HS-27A (cell line): ENCODE measurements around the gene TTK.
"Not testable (repeated sequence)": the region's sequence is repeated elsewhere in the genome, so short reads cannot be mapped to it uniquely, and the experiment has no call there.

Experiments used
- DNase-seq: peaks from one replicate; pipeline ENCODE4 v3.0.0-alpha.2; 2012; ENCODE audit warnings: low read depth, missing footprints

The TTK gene

DNA sequence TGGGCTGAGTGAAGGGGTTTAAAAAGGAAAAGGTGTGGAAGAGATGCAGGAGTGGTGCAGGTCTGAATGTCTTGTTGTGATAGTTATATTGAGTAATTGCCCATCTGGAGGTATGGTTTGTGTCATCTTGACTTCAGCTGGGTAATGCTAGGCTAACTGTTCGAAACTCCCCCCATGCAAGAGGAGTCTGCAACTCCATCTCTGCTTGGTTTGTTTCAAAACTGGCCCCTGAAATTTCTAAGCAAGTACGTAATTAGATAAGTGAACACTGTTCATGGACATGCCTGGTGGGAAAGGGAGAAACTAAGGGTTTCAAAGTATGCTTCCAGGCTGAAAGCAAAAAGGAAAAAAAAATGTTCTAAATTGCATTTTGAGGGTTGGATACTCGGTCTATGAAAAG lies 17.1 kb downstream of the TTK start:
- DNase-seq = no peak

DNA sequence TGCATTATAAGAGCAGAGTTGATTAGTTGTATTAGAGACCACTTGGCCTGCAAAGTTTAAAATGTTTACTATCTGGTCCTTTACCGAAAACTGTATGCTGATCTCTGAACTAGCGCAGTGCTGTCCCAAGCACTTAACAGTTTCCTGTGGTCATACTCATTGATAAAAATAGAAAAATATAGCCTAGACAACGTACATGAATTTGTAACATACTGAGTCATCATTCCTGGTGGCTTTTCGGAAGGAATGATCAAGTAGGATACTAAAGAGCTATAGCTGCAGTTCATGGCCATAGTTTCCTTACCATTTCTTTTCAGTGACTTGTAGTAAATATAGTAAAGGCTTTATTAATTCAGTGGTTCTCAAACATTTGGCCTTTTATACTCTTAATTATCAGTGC lies 18.4 kb downstream of the TTK start:
- no peak for DNase-seq

DNA sequence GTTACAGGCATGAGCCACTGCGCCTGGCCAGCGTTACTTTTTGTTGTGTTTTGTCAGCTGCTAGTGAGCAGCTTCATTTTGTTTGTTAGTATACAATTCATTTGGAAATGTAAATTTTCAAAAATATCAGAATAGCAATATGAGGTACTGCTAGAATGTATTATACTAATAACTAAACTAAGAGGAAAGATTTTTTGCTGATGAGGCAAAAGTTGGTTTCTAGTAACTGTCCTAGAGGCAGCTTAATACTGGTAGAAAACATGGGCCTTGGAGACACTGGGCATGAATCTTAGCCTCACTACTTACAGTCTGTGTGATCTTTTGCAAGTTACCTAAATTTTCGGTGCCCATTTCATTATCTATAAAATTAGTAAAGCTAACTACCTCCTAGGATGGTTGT lies 24.1 kb downstream of the TTK start:
- no peak for DNase-seq

DNA sequence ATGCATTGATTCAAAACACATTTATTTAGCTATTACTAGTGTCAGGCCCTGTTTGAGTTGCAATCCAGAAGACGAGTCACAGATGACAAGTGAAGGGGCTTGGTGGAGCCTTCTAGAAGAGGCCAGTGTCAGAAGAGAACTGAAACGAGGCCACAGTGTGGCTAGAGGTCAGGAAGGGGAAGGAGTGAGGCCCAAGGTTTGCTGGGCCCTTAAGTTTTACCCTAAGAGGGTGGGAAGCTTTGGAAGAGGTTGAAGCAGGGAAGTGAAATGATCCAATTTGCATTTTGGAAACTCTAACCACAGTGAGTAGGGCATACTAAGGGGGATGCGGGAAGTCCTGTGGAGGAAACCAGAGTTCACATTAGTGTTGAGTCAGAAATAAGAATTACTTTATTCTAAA lies 25.0 kb downstream of the TTK start:
- no peak for DNase-seq

DNA sequence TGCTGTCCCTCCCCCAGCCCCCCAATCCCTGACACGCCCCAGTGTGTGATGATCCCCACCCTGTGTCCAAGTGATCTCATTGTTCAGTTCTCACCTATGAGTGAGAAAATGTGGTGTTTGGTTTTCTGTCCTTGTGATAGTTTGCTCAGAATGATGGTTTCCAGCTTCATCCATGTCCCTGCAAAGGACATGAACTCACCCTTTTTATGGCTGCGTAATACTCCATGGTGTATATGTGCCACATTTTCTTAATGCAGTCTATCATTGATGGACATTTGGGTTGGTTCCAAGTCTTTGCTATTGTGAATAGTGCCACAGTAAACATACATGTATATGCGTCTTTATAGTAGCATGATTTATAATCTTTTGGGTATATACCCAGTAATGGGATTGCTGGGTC lies 43.8 kb downstream of the TTK start:
- DNase-seq = not testable (repeated sequence)

DNA sequence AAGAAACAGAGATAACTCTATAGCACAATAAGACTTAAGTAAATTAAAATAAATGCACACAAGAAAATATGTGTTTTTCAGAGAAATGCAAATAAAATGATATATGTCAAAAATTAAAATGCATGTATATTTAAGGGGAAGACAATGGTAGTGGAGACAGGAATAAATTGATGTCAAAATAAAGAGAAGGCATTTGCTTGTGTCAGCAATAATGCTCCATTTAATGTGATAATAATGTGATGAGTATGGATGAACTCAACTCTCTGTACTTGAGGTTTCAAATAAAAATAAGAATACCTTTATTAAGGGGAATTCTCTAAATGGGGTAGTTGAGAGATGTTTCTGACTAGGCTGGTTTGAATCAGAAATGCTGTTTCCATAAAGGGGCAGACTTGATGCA lies 56.3 kb downstream of the TTK start:
- no peak for DNase-seq

DNA sequence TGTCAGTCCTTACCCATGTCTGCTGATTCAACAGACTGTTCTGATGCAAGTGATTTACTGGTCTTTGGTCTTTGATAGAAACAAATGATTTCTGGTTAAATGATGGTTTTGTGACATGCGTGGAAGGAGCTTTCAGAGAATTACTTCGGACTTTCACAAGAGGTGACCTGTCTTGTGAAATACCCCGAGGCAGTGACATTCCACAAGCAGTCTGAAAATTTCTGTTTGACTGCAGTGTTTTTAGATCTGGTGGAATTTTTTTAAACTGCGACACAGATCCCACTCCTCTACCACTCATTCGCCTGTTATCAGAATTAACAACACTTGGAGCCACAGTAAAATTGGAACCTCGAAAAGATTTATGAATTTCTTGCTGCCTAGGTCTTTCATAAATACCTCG lies 63.7 kb downstream of the TTK start:
- not testable (repeated sequence) for DNase-seq

DNA sequence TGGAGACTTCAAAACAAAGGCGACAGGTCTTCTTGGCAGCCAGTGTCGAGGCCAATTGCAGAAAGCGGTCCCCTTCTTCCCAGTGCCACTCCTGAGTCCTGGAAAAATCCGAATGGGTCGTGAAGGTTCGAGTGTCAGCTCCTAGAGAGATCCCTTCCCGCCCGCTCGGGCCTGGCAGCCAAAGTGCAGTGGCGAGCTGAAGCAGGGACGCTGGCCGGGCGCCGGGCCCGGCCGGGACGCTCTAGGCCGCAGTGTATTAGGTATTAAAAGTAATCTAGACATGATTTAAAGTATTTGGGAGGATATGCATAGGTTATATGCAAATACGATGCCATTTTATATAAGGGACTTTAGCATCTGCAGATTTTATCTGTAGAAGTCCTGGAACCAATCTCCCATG lies 66.0 kb downstream of the TTK start:
- DNase-seq = not testable (repeated sequence)

DNA sequence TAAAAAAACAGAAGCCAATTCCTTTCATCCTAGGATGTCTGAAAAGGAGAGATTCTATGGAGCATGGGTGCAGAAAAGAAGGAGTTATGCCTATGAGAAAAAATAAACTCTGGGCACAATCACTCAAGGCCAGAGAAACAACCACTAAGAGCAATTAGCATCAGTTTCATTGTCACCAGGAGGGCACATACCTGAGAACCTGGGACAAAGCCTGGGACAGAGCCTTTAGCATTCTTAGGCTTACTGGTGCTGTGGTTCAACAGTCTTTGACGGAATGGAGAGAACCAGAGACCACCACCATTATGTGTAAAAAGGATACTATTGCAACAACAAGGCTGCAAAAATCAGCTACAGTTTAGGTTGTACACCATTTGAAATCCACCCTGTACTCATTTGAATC lies 72.6 kb downstream of the TTK start:
- no peak for DNase-seq

DNA sequence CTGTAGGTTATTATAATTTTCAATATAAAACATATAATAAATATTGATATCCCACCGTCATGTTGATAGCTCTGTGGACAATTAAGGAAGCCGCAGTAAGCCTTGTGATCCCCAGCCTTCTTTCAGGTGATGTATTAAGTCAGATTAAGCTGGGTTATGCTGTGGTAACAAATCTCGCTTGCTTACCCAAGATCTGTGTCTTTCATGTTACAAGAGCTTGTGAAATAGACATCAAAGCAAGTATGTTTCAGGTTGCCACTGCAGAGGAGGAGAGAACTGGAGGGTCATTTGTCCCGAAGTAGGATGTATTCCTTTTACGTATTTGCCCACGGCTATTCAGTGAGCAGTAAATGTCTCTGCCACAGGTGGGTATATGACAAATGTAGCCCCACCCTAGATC lies 84.2 kb downstream of the TTK start:
- DNase-seq = no peak

DNA sequence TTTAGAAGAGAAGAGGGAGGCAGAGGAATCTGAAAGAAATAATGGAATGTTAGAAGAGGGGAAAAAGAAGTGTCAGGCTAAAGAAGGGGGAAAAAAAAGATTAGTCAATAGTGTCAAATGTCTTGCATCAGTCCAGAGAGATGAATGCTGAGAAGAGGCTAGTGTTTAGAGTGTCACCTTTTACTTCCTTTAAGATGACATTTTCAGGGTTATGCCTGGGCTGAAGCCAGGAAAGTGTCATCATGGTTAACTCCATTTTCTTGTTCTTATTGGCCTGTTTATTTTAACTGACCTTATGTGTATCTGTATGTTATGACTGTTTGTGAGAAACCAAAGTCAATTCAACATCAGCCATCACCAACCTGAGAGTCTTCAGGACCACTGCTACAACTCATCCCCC lies 87.1 kb downstream of the TTK start:
- DNase-seq = no peak
